DOHH2 (cell line): ENCODE data around the gene PKD2L2.

Experiments
- EZH2phosphoT487 ChIP-seq: fragments of 200-600 bp; sonication (generic); IDR thresholded peaks from 2 replicates; pipeline ENCODE4 v1.6.1; 2017; ENCODE audit warnings: borderline replicate concordance, mild to moderate bottlenecking, antibody characterized with exemption, low read length, moderate library complexity, mixed read lengths
- TF ChIP-seq, protein P1 (sequence below): fragments of 200-600 bp; sonication (generic); IDR thresholded peaks from one replicate; pipeline ENCODE4 v1.5.1; 2014; ENCODE audit warnings: antibody characterized with exemption, mild to moderate bottlenecking, low read depth, low read length; ENCODE audit not compliant: poor library complexity, severe bottlenecking

DNA sequence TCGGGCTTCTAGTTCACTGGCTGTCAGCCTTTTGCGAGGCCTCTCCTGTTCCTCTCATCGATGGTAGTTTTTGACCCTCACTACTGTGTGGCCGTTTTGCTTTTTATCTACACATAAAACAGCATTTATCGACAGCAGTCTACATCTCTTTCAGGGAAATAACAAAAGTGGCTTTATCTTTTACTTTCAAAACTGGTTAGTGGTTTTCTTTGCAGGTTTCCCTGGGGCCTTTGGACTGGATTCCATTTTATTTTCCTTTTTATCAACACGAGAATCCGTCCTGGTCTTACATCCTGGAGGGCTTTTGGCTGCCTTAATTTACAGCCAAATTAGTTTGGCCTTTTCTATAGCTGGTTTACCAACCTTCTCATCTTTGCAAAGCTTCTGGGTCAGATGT, 793 bp upstream of the PKD2L2 start:
- TF ChIP-seq, protein P1, sequence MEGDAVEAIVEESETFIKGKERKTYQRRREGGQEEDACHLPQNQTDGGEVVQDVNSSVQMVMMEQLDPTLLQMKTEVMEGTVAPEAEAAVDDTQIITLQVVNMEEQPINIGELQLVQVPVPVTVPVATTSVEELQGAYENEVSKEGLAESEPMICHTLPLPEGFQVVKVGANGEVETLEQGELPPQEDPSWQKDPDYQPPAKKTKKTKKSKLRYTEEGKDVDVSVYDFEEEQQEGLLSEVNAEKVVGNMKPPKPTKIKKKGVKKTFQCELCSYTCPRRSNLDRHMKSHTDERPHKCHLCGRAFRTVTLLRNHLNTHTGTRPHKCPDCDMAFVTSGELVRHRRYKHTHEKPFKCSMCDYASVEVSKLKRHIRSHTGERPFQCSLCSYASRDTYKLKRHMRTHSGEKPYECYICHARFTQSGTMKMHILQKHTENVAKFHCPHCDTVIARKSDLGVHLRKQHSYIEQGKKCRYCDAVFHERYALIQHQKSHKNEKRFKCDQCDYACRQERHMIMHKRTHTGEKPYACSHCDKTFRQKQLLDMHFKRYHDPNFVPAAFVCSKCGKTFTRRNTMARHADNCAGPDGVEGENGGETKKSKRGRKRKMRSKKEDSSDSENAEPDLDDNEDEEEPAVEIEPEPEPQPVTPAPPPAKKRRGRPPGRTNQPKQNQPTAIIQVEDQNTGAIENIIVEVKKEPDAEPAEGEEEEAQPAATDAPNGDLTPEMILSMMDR, result no peak
- TF ChIP-seq EZH2phosphoT487, result no peak
